Mesenchymal stem cell (in vitro differentiated cells and primary cell): ENCODE results near the gene MISP3.

Source experiments
- DNase-seq: peaks from one replicate; pipeline ENCODE4 v3.0.0-alpha.2; 2013
- H2AFZ ChIP-seq: one replicate; pipeline ENCODE4 v1.6.1; 2013; ENCODE audit warnings: low read depth, mild to moderate bottlenecking, control low read depth, inconsistent platforms, low read length, moderate library complexity
- H2AK5ac ChIP-seq: 2 replicates; pipeline ENCODE4 v1.6.1; 2013; ENCODE audit warnings: low read length, moderate library complexity, mild to moderate bottlenecking, inconsistent platforms; ENCODE audit not compliant: severe bottlenecking
- H2BK120ac ChIP-seq: one replicate; pipeline ENCODE4 v1.6.1; 2013; ENCODE audit warnings: low read depth, mild to moderate bottlenecking, inconsistent platforms, low read length, moderate library complexity
- H2BK12ac ChIP-seq, 2 experiments: one replicate each; pipeline ENCODE4 v1.6.1; 2013; ENCODE audit warnings: inconsistent platforms in 2 of 2, low read length in 2 of 2, mild to moderate bottlenecking in 2 of 2, moderate library complexity in 2 of 2, control low read depth in 1 of 2
- H2BK15ac ChIP-seq: one replicate; pipeline ENCODE4 v1.6.1; 2013; ENCODE audit warnings: mild to moderate bottlenecking, low read depth, inconsistent platforms; ENCODE audit not compliant: poor library complexity, severe bottlenecking
- H2BK5ac ChIP-seq: 2 replicates; pipeline ENCODE4 v1.6.1; 2013; ENCODE audit warnings: low read depth, mild to moderate bottlenecking, low read length, control low read depth, inconsistent platforms; ENCODE audit not compliant: poor library complexity, severe bottlenecking
- H3K14ac ChIP-seq, 2 experiments: one replicate each; pipeline ENCODE4 v1.6.1; 2013; ENCODE audit warnings: inconsistent platforms in 2 of 2, low read length in 2 of 2, control low read depth in 1 of 2, mild to moderate bottlenecking in 1 of 2, moderate library complexity in 1 of 2
- H3K18ac ChIP-seq, 2 experiments: one replicate each; pipeline ENCODE4 v1.6.1; 2013; ENCODE audit warnings: inconsistent platforms in 2 of 2, low read length in 2 of 2, control low read depth in 1 of 2, low read depth in 1 of 2, mild to moderate bottlenecking in 1 of 2
- H3K23ac ChIP-seq, 2 experiments: one replicate each; pipeline ENCODE4 v1.6.1; 2013; ENCODE audit warnings: inconsistent platforms in 2 of 2, low read length in 2 of 2, mild to moderate bottlenecking in 2 of 2, moderate library complexity in 2 of 2, control low read depth in 1 of 2
- H3K27ac ChIP-seq: 2 replicates; pipeline ENCODE4 v1.5.1; 2013; ENCODE audit warnings: mild to moderate bottlenecking, moderate library complexity, low read length, control low read depth, inconsistent platforms; ENCODE audit not compliant: poor library complexity, severe bottlenecking
- H3K27me3 ChIP-seq, 2 experiments: 2 replicates each; pipeline versions ENCODE4 v1.6.1 to v1.7.0; 2013; ENCODE audit warnings: low read length in 2 of 2, mild to moderate bottlenecking in 2 of 2, moderate library complexity in 2 of 2, control low read depth in 1 of 2, inconsistent platforms in 1 of 2; ENCODE audit not compliant: control insufficient read depth in 1 of 2, insufficient read depth in 1 of 2
- H3K36me3 ChIP-seq, 2 experiments: 2 replicates each; pipeline versions ENCODE4 v1.6.1 to v1.7.0; 2013; ENCODE audit warnings: low read length in 2 of 2, control low read depth in 1 of 2, inconsistent platforms in 1 of 2, low read depth in 1 of 2, mild to moderate bottlenecking in 1 of 2; ENCODE audit not compliant: insufficient read depth in 2 of 2, control insufficient read depth in 1 of 2
- H3K4ac ChIP-seq, 2 experiments: one replicate each; pipeline ENCODE4 v1.6.1; 2013; ENCODE audit warnings: inconsistent platforms in 2 of 2, low read length in 2 of 2, mild to moderate bottlenecking in 2 of 2, moderate library complexity in 2 of 2, control low read depth in 1 of 2, low read depth in 1 of 2
- H3K4me1 ChIP-seq: 2 replicates; pipeline ENCODE4 v1.6.1; 2013; ENCODE audit warnings: low read depth, low read length, control low read depth; ENCODE audit not compliant: control insufficient read depth, insufficient read depth
- H3K4me2 ChIP-seq: 2 replicates; pipeline ENCODE4 v1.6.1; 2013; ENCODE audit warnings: low read length, mild to moderate bottlenecking, inconsistent platforms; ENCODE audit not compliant: poor library complexity, severe bottlenecking
- H3K4me3 ChIP-seq, 2 experiments: 2 replicates each; pipeline versions ENCODE4 v1.5.1 to v1.7.0; 2013; ENCODE audit warnings: low read length in 2 of 2, mild to moderate bottlenecking in 2 of 2, control low read depth in 1 of 2, low read depth in 1 of 2; ENCODE audit not compliant: insufficient read depth in 1 of 2
- H3K79me1 ChIP-seq: replicated peaks from 2 replicates; pipeline ENCODE4 v1.6.1; 2013; ENCODE audit warnings: mild to moderate bottlenecking, control low read depth, low read length, inconsistent platforms; ENCODE audit not compliant: poor library complexity, severe bottlenecking
- H3K9ac ChIP-seq: 2 replicates; pipeline ENCODE4 v1.7.0; 2013; ENCODE audit warnings: mild to moderate bottlenecking, low read length, moderate library complexity
- H3K9me3 ChIP-seq: 2 replicates; pipeline ENCODE4 v1.7.0; 2013; ENCODE audit warnings: mild to moderate bottlenecking, low read length; ENCODE audit not compliant: control insufficient read depth
- H4K8ac ChIP-seq: one replicate; pipeline ENCODE4 v1.6.1; 2013; ENCODE audit warnings: inconsistent platforms, mild to moderate bottlenecking, low read length, moderate library complexity
- H4K91ac ChIP-seq: one replicate; pipeline ENCODE4 v1.6.1; 2013; ENCODE audit warnings: mild to moderate bottlenecking, low read length, inconsistent platforms
- WGBS: methylation state at CpG from one replicate; pipeline ENCODE4 v1.1.7; 2013; ENCODE audit warnings: mixed read lengths; 5-methylcytosine and 5-hydroxymethylcytosine counted together

Gene MISP3

GRCh38 chr19:14116525-14116917, 43.9 kb downstream of the MISP3 start:
- Histone ChIP-seq H2AFZ (no peak overlapping the region), H2BK15ac (no peak overlapping the region), H3K23ac (peak overlapping the region in 1 of 2 experiments; percentile 44), H3K36me3 (peaks cover 0 to 4% of the 10 kb centered on the region in 2 experiments), H2BK5ac (no peak overlapping the region), H3K79me1 (peaks cover 38% of the 10 kb centered on the region), H3K14ac (peak overlapping the region in 1 of 2 experiments; percentile 53), H4K8ac (no peak overlapping the region), H2BK12ac (no peak overlapping the region), H3K4me2 (peak overlapping the region; percentile 78), H3K4ac (peak overlapping the region in 1 of 2 experiments; percentile 44), H3K18ac (peak overlapping the region in 1 of 2 experiments; percentile 64), H2AK5ac (no peak overlapping the region), H3K9ac (peak overlapping the region; percentile 88), H4K91ac (peak overlapping the region; percentile 25), H3K9me3 (no peaks in the 10 kb centered on the region), H3K4me3 (peak overlapping the region; percentile 80 to 94), H3K4me1 (peaks cover 49% of the 10 kb centered on the region), H3K27me3 (no peaks in the 10 kb centered on the region), H3K27ac (no peak overlapping the region), H2BK120ac (no peak overlapping the region)
- DNase-seq = no peak
- 7% methylated on average over 6 of the region's 6 CpGs for WGBS

- under 1% methylated on average over 27 of the region's 33 CpGs for WGBS
- Histone ChIP-seq H3K9me3 (no peaks in the 10 kb centered on the region), H3K14ac (peak overlapping the region in 1 of 2 experiments; percentile 5), H4K91ac (peak overlapping the region; percentile 25), H3K23ac (peak overlapping the region in 1 of 2 experiments; percentile 30), H2AK5ac (no peak overlapping the region), H3K4me2 (peak overlapping the region; percentile 78), H3K27me3 (no peaks in the 10 kb centered on the region), H3K4ac (peak overlapping the region; percentile 5 to 44), H3K36me3 (peaks cover 0 to 4% of the 10 kb centered on the region in 2 experiments), H2BK5ac (peak overlapping the region; percentile 4), H3K9ac (peak overlapping the region; percentile 88), H3K4me3 (peak overlapping the region; percentile 80 to 94), H2BK15ac (no peak overlapping the region), H2BK120ac (no peak overlapping the region), H2AFZ (no peak overlapping the region), H4K8ac (no peak overlapping the region), H3K79me1 (peaks cover 35% of the 10 kb centered on the region), H2BK12ac (peak overlapping the region in 1 of 2 experiments; percentile 32), H3K18ac (peak overlapping the region in 1 of 2 experiments; percentile 64), H3K27ac (no peak overlapping the region), H3K4me1 (peaks cover 44% of the 10 kb centered on the region)
- no peak for DNase-seq
Observed at GRCh38 chr19:14116918-14117578, 44.5 kb downstream of the MISP3 start.

- Histone ChIP-seq H3K27me3 (no peaks in the 10 kb centered on the region), H4K91ac (peak within 1 kb of the TSS; percentile 81), H2AK5ac (peak within 1 kb of the TSS; percentile 76), H3K14ac (peak within 1 kb of the TSS in 1 of 2 experiments; percentile 95), H2BK15ac (no peak within 1 kb of the TSS), H3K4me2 (peak within 1 kb of the TSS; percentile 78), H3K9me3 (no peaks in the 10 kb centered on the region), H3K4ac (peak within 1 kb of the TSS; percentile 89 to 95), H3K9ac (peak within 1 kb of the TSS; percentile 99), H3K36me3 (peaks cover 0 to 4% of the 10 kb centered on the region in 2 experiments), H3K4me3 (peak within 1 kb of the TSS; percentile 80 to 94), H2BK120ac (no peak within 1 kb of the TSS), H3K4me1 (peaks cover 38% of the 10 kb centered on the region), H3K27ac (peak within 1 kb of the TSS; percentile 87), H3K18ac (peak within 1 kb of the TSS; percentile 64 to 87), H4K8ac (peak within 1 kb of the TSS; percentile 87), H2BK5ac (peak within 1 kb of the TSS; percentile 4), H2BK12ac (peak within 1 kb of the TSS in 1 of 2 experiments; percentile 32), H3K79me1 (peaks cover 33% of the 10 kb centered on the region), H2AFZ (peak within 1 kb of the TSS; percentile 74), H3K23ac (peak within 1 kb of the TSS in 1 of 2 experiments; percentile 30)
- DNase-seq = peak; percentile 99
- WGBS = under 1% methylated on average over 42 of the region's 67 CpGs
Observed at GRCh38 chr19:14117668-14118164, 45.1 kb downstream of the MISP3 start, which contains the start of gene PRKACA. PRKACA (minus strand) TSS chr19:14117762; CDS start chr19:14117547, 215 bp downstream.
